Myocyte (in vitro differentiated cells): ENCODE measurements around the gene SEMA3D. TPM values are rescaled to one million over a fixed set of nuclear protein-coding genes. Genes with fewer than 3 reads are reported as not detected.

Source experiments
- DNase-seq: peaks from one replicate; pipeline ENCODE4 v3.0.0-alpha.2; 2012; ENCODE audit warnings: low read depth
- total RNA-seq: library from RNA; depleted of rRNA; stranded (reverse); fragments of >200 nt; gene quantifications from 2 replicates; pipeline ENCODE4 v1.2.3, GENCODE V29; 2014

SEMA3D gene
- total RNA-seq, 1 donor from 2014 or later = 0.62 TPM

GRCh38 chr7:85126383-85126782 lies 60.5 kb downstream of the SEMA3D start:
- DNase-seq = no peak

- no peak for DNase-seq
These were observed 61.2 kb downstream of the SEMA3D start for GRCh38 chr7:85125651-85126131.

- no peak for DNase-seq
These were observed 61.7 kb downstream of the SEMA3D start for GRCh38 chr7:85125176-85125575.

- DNase-seq = no peak
These were observed 66.9 kb downstream of the SEMA3D start for GRCh38 chr7:85119934-85120333.

GRCh38 chr7:85115862-85116261 lies 71.0 kb downstream of the SEMA3D start:
- DNase-seq = no peak

- no peak for DNase-seq
These were observed 71.8 kb downstream of the SEMA3D start for GRCh38 chr7:85115006-85115405.

- no peak for DNase-seq
These were observed 72.5 kb downstream of the SEMA3D start for GRCh38 chr7:85114342-85114741.

- no peak for DNase-seq
These were observed 75.1 kb downstream of the SEMA3D start for GRCh38 chr7:85111761-85112160.

- no peak for DNase-seq
These were observed 80.1 kb downstream of the SEMA3D start for GRCh38 chr7:85106719-85107118.

- no peak for DNase-seq
These were observed 82.2 kb downstream of the SEMA3D start for GRCh38 chr7:85104432-85105205.

GRCh38 chr7:85103962-85104361 lies 82.9 kb downstream of the SEMA3D start:
- no peak for DNase-seq

GRCh38 chr7:85103357-85103756 lies 83.5 kb downstream of the SEMA3D start:
- DNase-seq = no peak

- peak; percentile 14 for DNase-seq
These were observed 84.0 kb downstream of the SEMA3D start for GRCh38 chr7:85102813-85103350.

GRCh38 chr7:85101347-85101746 lies 85.5 kb downstream of the SEMA3D start:
- DNase-seq = no peak

GRCh38 chr7:85097844-85098243 lies 89.0 kb downstream of the SEMA3D start:
- no peak for DNase-seq

GRCh38 chr7:85095806-85096205 lies 91.0 kb downstream of the SEMA3D start:
- peak; percentile 6 for DNase-seq

GRCh38 chr7:85095366-85095765 lies 91.5 kb downstream of the SEMA3D start:
- no peak for DNase-seq

- no peak for DNase-seq
These were observed 92.7 kb downstream of the SEMA3D start for GRCh38 chr7:85094046-85094725.

- no peak for DNase-seq
These were observed 95.3 kb downstream of the SEMA3D start for GRCh38 chr7:85091565-85091928.

GRCh38 chr7:85090919-85091564 lies 95.8 kb downstream of the SEMA3D start:
- DNase-seq = no peak

- no peak for DNase-seq
These were observed 96.7 kb downstream of the SEMA3D start for GRCh38 chr7:85090143-85090542.

GRCh38 chr7:85081846-85082245 lies 105.0 kb downstream of the SEMA3D start:
- DNase-seq = no peak
